CD14-positive monocyte (primary cell): Measurements from ENCODE around the gene DMAC1. TPM values are rescaled to one million over a fixed set of nuclear protein-coding genes. Genes with fewer than 3 reads are reported as not detected.

Experiments
- DNase-seq, 3 donors: peaks; one replicate each; pipeline ENCODE4 v3.0.0-alpha.2; 2011 to 2022
- H2AFZ ChIP-seq: 2 replicates; pipeline ENCODE4 v1.6.0; 2012; ENCODE audit warnings: mild to moderate bottlenecking, low read depth, low read length, inconsistent platforms; ENCODE audit not compliant: insufficient read depth, poor library complexity, severe bottlenecking
- H3K27ac ChIP-seq, 2 donors: 1 replicate in 1 of 2; 2 replicates in 1 of 2; pipeline ENCODE4 v1.5.1; 2012 to 2013; ENCODE audit warnings: low read length in 2 of 2, control low read depth in 1 of 2, inconsistent platforms in 1 of 2, low read depth in 1 of 2, mild to moderate bottlenecking in 1 of 2
- H3K27me3 ChIP-seq, 2 donors: one replicate each; pipeline versions ENCODE4 v1.6.0 to v1.6.1; 2011 to 2013; ENCODE audit warnings: low read length in 2 of 2; ENCODE audit not compliant: control insufficient read depth in 2 of 2, insufficient read depth in 2 of 2
- H3K36me3 ChIP-seq, 2 donors: replicated peaks in 1 of 2; 1 replicate in 1 of 2; 2 replicates in 1 of 2; pipeline versions ENCODE4 v1.5.1 to v1.6.1; 2012 to 2013; ENCODE audit warnings: low read length in 2 of 2, control low read depth in 1 of 2, inconsistent platforms in 1 of 2, mild to moderate bottlenecking in 1 of 2; ENCODE audit not compliant: insufficient read depth in 2 of 2, control insufficient read depth in 1 of 2
- H3K4me1 ChIP-seq, 2 donors: 1 replicate in 1 of 2; 2 replicates in 1 of 2; pipeline versions ENCODE4 v1.5.1 to v1.6.1; 2012 to 2013; ENCODE audit warnings: low read length in 2 of 2, control low read depth in 1 of 2, inconsistent platforms in 1 of 2, mild to moderate bottlenecking in 1 of 2, moderate library complexity in 1 of 2; ENCODE audit not compliant: insufficient read depth in 2 of 2, control insufficient read depth in 1 of 2
- H3K4me2 ChIP-seq: replicated peaks from 2 replicates; pipeline ENCODE3; 2012; ENCODE audit warnings: low read length, moderate library complexity, mild to moderate bottlenecking; ENCODE audit not compliant: poor library complexity, severe bottlenecking; ENCODE audit errors: extremely low read depth
- H3K4me3 ChIP-seq, 3 experiments: fragments of 200-600 bp in 1 of 3; sonication (generic) in 1 of 3; replicated peaks in 1 of 3; 1 replicate in 2 of 3; 2 replicates in 1 of 3; pipeline ENCODE4 v1.5.1; 2011 to 2013; ENCODE audit warnings: low read length in 3 of 3, mild to moderate bottlenecking in 3 of 3, control low read depth in 2 of 3, low read depth in 2 of 3, inconsistent platforms in 1 of 3, moderate library complexity in 1 of 3
- H3K79me2 ChIP-seq: 2 replicates; pipeline ENCODE4 v1.6.0; 2012; ENCODE audit warnings: mild to moderate bottlenecking, control low read depth, inconsistent platforms, low read length, moderate library complexity; ENCODE audit not compliant: insufficient read depth
- H3K9ac ChIP-seq: 2 replicates; pipeline ENCODE4 v1.6.0; 2017; ENCODE audit warnings: low read length, mild to moderate bottlenecking; ENCODE audit not compliant: insufficient read depth, poor library complexity, severe bottlenecking
- H3K9me3 ChIP-seq, 2 donors: replicated peaks in 1 of 2; 1 replicate in 1 of 2; 2 replicates in 1 of 2; pipeline versions ENCODE4 v1.5.1 to v1.6.1; 2012 to 2013; ENCODE audit warnings: low read length in 2 of 2, control low read depth in 1 of 2; ENCODE audit not compliant: control insufficient read depth in 1 of 2, insufficient read depth in 1 of 2
- H4K20me1 ChIP-seq: 2 replicates; pipeline ENCODE4 v1.6.0; 2012; ENCODE audit warnings: mild to moderate bottlenecking, low read length, control low read depth, moderate library complexity; ENCODE audit not compliant: insufficient read depth
- H3K27ac Mint-ChIP-seq, 7 donors: one replicate each; pipeline ENCODE4 v1.8.0; 2020; ENCODE audit warnings: mild to moderate bottlenecking in 7 of 7, mixed read lengths in 7 of 7, moderate library complexity in 6 of 7, inconsistent platforms in 2 of 7
- H3K27me3 Mint-ChIP-seq, 3 donors: one replicate each; pipeline ENCODE4 v1.8.0; 2021 to 2022; ENCODE audit warnings: low read depth in 3 of 3, mild to moderate bottlenecking in 3 of 3, mixed read lengths in 3 of 3, moderate library complexity in 3 of 3, inconsistent platforms in 1 of 3
- H3K36me3 Mint-ChIP-seq, 2 donors: one replicate each; pipeline ENCODE4 v1.8.0; 2020; ENCODE audit warnings: mixed read lengths in 2 of 2, inconsistent platforms in 1 of 2, mild to moderate bottlenecking in 1 of 2
- H3K4me1 Mint-ChIP-seq: one replicate; pipeline ENCODE4 v1.8.0; 2020; ENCODE audit warnings: mild to moderate bottlenecking, mixed read lengths
- H3K4me3 Mint-ChIP-seq, 2 donors: one replicate each; pipeline ENCODE4 v1.8.0; 2020; ENCODE audit warnings: mild to moderate bottlenecking in 2 of 2, mixed read lengths in 2 of 2, moderate library complexity in 1 of 2
- H3K9me3 Mint-ChIP-seq, 7 donors: one replicate each; pipeline ENCODE4 v1.8.0; 2020 to 2022; ENCODE audit warnings: mixed read lengths in 7 of 7, mild to moderate bottlenecking in 6 of 7, moderate library complexity in 6 of 7, inconsistent platforms in 2 of 7
- WGBS: methylation state at CpG from one replicate; pipeline ENCODE4 v1.1.5; 2013; ENCODE audit warnings: missing lambda C conversion rate; ENCODE audit not compliant: insufficient coverage; 5-methylcytosine and 5-hydroxymethylcytosine counted together
- intact Hi-C, 2 donors: fragments of 100-400 bp; cut with micrococcal nuclease; formaldehyde crosslinking; loops; one replicate each; pipeline versions ENCODE4 v1.15.0 to v1.15.1; 2023
- polyA plus RNA-seq, 3 donors: library from polyadenylated mRNA; depleted of rRNA in 1 of 3; unstranded in 2 of 3; stranded (reverse) in 1 of 3; fragments of 300-500 nt in 2 of 3; fragments of >200 nt in 1 of 3; fragmentation: Illumina TruSeq in 2 of 3; gene quantifications; 1 replicate in 2 of 3; 2 replicates in 1 of 3; pipeline ENCODE4 v1.2.3, GENCODE V29; 2012 to 2021
- TF ChIP-seq, protein P1 (sequence below): fragments of 200-600 bp; IDR thresholded peaks from one replicate; pipeline ENCODE4 v1.8.0; 2022; ENCODE audit warnings: antibody characterized with exemption, mild to moderate bottlenecking

Gene DMAC1
- polyA plus RNA-seq, 3 donors: 3.0 to 29.6 (median 25.4) TPM

GRCh38 chr9:7813030-7813429 lies 13.5 kb upstream of the DMAC1 start:
- peaks cover 0 to 2% (median 0%) of the 10 kb centered on the region in 3 donors for H3K27me3 Mint-ChIP-seq
- Histone ChIP-seq H3K4me1 (no peaks in the 10 kb centered on the region), H2AFZ (no peak overlapping the region), H3K4me3 (no peak overlapping the region), H4K20me1 (no peaks in the 10 kb centered on the region), H3K27me3 (no peaks in the 10 kb centered on the region), H3K36me3 (no peaks in the 10 kb centered on the region), H3K4me2 (no peak overlapping the region), H3K9me3 (no peaks in the 10 kb centered on the region), H3K27ac (no peak overlapping the region), H3K9ac (no peak overlapping the region), H3K79me2 (no peaks in the 10 kb centered on the region)
- no peak for DNase-seq
- H3K4me3 Mint-ChIP-seq: no peak overlapping the region
- no peak overlapping the region for H3K27ac Mint-ChIP-seq
- TF ChIP-seq, protein P1, sequence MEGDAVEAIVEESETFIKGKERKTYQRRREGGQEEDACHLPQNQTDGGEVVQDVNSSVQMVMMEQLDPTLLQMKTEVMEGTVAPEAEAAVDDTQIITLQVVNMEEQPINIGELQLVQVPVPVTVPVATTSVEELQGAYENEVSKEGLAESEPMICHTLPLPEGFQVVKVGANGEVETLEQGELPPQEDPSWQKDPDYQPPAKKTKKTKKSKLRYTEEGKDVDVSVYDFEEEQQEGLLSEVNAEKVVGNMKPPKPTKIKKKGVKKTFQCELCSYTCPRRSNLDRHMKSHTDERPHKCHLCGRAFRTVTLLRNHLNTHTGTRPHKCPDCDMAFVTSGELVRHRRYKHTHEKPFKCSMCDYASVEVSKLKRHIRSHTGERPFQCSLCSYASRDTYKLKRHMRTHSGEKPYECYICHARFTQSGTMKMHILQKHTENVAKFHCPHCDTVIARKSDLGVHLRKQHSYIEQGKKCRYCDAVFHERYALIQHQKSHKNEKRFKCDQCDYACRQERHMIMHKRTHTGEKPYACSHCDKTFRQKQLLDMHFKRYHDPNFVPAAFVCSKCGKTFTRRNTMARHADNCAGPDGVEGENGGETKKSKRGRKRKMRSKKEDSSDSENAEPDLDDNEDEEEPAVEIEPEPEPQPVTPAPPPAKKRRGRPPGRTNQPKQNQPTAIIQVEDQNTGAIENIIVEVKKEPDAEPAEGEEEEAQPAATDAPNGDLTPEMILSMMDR: no peak
- H3K9me3 Mint-ChIP-seq: peaks cover 0 to 3% (median 0%) of the 10 kb centered on the region in 7 donors
- WGBS: no CpG with 5 or more reads among the region's 2 CpGs
- H3K36me3 Mint-ChIP-seq: no peaks in the 10 kb centered on the region
- intact Hi-C loops: no loop called here
- no peaks in the 10 kb centered on the region for H3K4me1 Mint-ChIP-seq

DNA sequence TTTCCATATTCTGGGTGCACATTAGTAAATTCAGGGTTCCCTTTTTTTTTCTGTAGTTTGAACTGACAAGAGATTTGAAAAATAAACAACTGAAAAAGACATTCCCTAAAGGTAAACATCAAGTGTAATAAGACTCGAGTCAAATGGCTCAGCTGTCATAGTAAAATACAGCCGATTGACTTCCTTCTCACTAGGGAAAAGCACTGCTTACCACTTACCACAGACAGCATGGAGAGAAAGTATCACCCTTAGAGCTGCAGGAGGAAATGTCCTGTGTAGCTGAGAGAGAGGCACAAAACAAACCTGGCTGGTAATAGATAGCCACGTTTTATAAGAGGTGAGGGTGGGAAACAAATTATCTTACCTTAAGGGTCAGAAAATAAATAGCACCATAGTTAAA lies 12.1 kb upstream of the DMAC1 start:
- Histone ChIP-seq H3K4me3 (no peak overlapping the region), H3K9ac (no peak overlapping the region), H2AFZ (no peak overlapping the region), H3K4me1 (no peaks in the 10 kb centered on the region), H3K79me2 (no peaks in the 10 kb centered on the region), H3K27ac (no peak overlapping the region), H3K36me3 (no peaks in the 10 kb centered on the region), H4K20me1 (no peaks in the 10 kb centered on the region), H3K9me3 (no peaks in the 10 kb centered on the region), H3K27me3 (no peaks in the 10 kb centered on the region), H3K4me2 (no peak overlapping the region)
- no CpG with 5 or more reads among the region's 3 CpGs for WGBS
- TF ChIP-seq, protein P1: no peak
- Mint-ChIP-seq H3K9me3 (no peaks in the 10 kb centered on the region), H3K36me3 (no peaks in the 10 kb centered on the region), H3K4me1 (no peaks in the 10 kb centered on the region), H3K27me3 (peaks cover 2 to 7% (median 3%) of the 10 kb centered on the region in 3 donors), H3K4me3 (no peak overlapping the region), H3K27ac (no peak overlapping the region)
- intact Hi-C loops: no loop called here
- DNase-seq: no peak
